ENCODE data around the gene LRP1. TPM values are rescaled to one million over a fixed set of nuclear protein-coding genes. Genes with fewer than 3 reads are reported as not detected.

Gene LRP1
- total RNA-seq, 4 donors from 2014 or later = 185 to 292 (median 216) TPM

GRCh38 chr12:57165741-57166140, 37.5 kb downstream of the LRP1 start:
- peak overlapping the region in 1 of 4 donors; percentile 24 for H3K27ac ChIP-seq
- no peak for ATAC-seq
- peaks cover 0 to 1% (median 0%) of the 10 kb centered on the region in 3 donors for H3K4me1 ChIP-seq
- TF ChIP-seq POLR2A (IDR thresholded peaks at IDR 0.05) (no peak), POLR2AphosphoS5 (IDR thresholded peaks at IDR 0.05) (no peak), EP300 (IDR thresholded peaks at IDR 0.05) (no peak)
- H3K36me3 ChIP-seq = peaks cover 0 to 100% of the 10 kb centered on the region in 2 donors
- H3K9me3 ChIP-seq = no peaks in the 10 kb centered on the region
- no peak overlapping the region for H3K4me3 ChIP-seq
- 84 to 93% methylated on average over 6 to 7 of the region's 19 CpGs for WGBS, 2 donors (ENCODE audit: low coverage in 1 of 2)
- no peaks in the 10 kb centered on the region for H3K27me3 ChIP-seq

GRCh38 chr12:57166971-57167371, 38.7 kb downstream of the LRP1 start:
- TF ChIP-seq POLR2AphosphoS5 (IDR thresholded peaks at IDR 0.05) (no peak), CTCF (IDR thresholded peaks at IDR 0.05) (no peak), EP300 (IDR thresholded peaks at IDR 0.05) (no peak), POLR2A (IDR thresholded peaks at IDR 0.05) (no peak)
- Histone ChIP-seq H3K27ac (no peak overlapping the region), H3K9me3 (no peaks in the 10 kb centered on the region), H3K27me3 (no peaks in the 10 kb centered on the region), H3K4me1 (peaks cover 0 to 12% (median 0%) of the 10 kb centered on the region in 3 donors), H3K4me3 (no peak overlapping the region), H3K36me3 (peaks cover 0 to 95% of the 10 kb centered on the region in 2 donors)
- no peak for ATAC-seq
- 53 to 60% methylated on average over 1 to 3 of the region's 10 CpGs for WGBS, 2 donors (ENCODE audit: low coverage in 1 of 2)

- H3K27me3 ChIP-seq = no peaks in the 10 kb centered on the region
- TF ChIP-seq EP300 (IDR thresholded peaks at IDR 0.05) = no peak
- TF ChIP-seq CTCF (IDR thresholded peaks at IDR 0.05) = no peak
- TF ChIP-seq POLR2AphosphoS5 (IDR thresholded peaks at IDR 0.05) = no peak
- TF ChIP-seq POLR2A (IDR thresholded peaks at IDR 0.05) = no peak
- no peak overlapping the region for H3K4me3 ChIP-seq
- no peaks in the 10 kb centered on the region for H3K9me3 ChIP-seq
- H3K4me1 ChIP-seq = peaks cover 0 to 12% (median 0%) of the 10 kb centered on the region in 3 donors
- no peak for ATAC-seq
- H3K27ac ChIP-seq = no peak overlapping the region
- H3K36me3 ChIP-seq = peaks cover 0 to 93% of the 10 kb centered on the region in 2 donors
- WGBS, 2 donors (ENCODE audit: low coverage in 1 of 2) = 67% methylated on average over 1 of the region's 10 CpGs; no CpG with 5 or more reads in 1 of the 2 donors
Observed at GRCh38 chr12:57168058-57168457, 39.8 kb downstream of the LRP1 start.

GRCh38 chr12:57169046-57169795, 40.9 kb downstream of the LRP1 start:
- Histone ChIP-seq H3K36me3 (peaks cover 0 to 93% of the 10 kb centered on the region in 2 donors), H3K27ac (no peak overlapping the region), H3K27me3 (no peaks in the 10 kb centered on the region), H3K4me3 (no peak overlapping the region), H3K9me3 (no peaks in the 10 kb centered on the region), H3K4me1 (peaks cover 0 to 12% (median 0%) of the 10 kb centered on the region in 3 donors)
- 60 to 66% methylated on average over 1 to 7 of the region's 23 CpGs for WGBS, 2 donors (ENCODE audit: low coverage in 1 of 2)
- TF ChIP-seq CTCF (IDR thresholded peaks at IDR 0.05) = no peak
- TF ChIP-seq EP300 (IDR thresholded peaks at IDR 0.05) = no peak
- no peak for TF ChIP-seq POLR2A (IDR thresholded peaks at IDR 0.05)
- TF ChIP-seq POLR2AphosphoS5 (IDR thresholded peaks at IDR 0.05) = no peak
- ATAC-seq = no peak

GRCh38 chr12:57169969-57170368, 41.7 kb downstream of the LRP1 start:
- no peak for ATAC-seq
- 62 to 73% methylated on average over 4 to 6 of the region's 7 CpGs for WGBS, 2 donors (ENCODE audit: low coverage in 1 of 2)
- peaks cover 0 to 16% (median 0%) of the 10 kb centered on the region in 3 donors for H3K4me1 ChIP-seq
- TF ChIP-seq POLR2AphosphoS5 (IDR thresholded peaks at IDR 0.05) (no peak), EP300 (IDR thresholded peaks at IDR 0.05) (no peak), CTCF (IDR thresholded peaks at IDR 0.05) (no peak), POLR2A (IDR thresholded peaks at IDR 0.05) (no peak)
- peaks cover 0 to 93% of the 10 kb centered on the region in 2 donors for H3K36me3 ChIP-seq
- H3K4me3 ChIP-seq = no peak overlapping the region
- H3K27ac ChIP-seq = no peak overlapping the region
- H3K27me3 ChIP-seq = no peaks in the 10 kb centered on the region
- H3K9me3 ChIP-seq = no peaks in the 10 kb centered on the region

All from gastroesophageal sphincter (tissue), 4 donors.